Cardiac muscle cell (in vitro differentiated cells and primary cell): ENCODE measurements around the gene ACTR1A. TPM values are rescaled to one million over a fixed set of nuclear protein-coding genes. Genes with fewer than 3 reads are reported as not detected.
A peak's percentile ranks its signal among the peaks of the same experiment; 100 is the strongest.

Experiments used
- DNase-seq, 2 donors: peaks; one replicate each; pipeline versions ENCODE4 v3.0.0 to v3.0.0-alpha.2; 2010 to 2017; ENCODE audit warnings: low read depth in 1 of 2, low spot score in 1 of 2
- H3K27ac ChIP-seq: fragments of 200-600 bp; sonication (generic); 2 replicates; pipeline ENCODE4 v1.5.1; 2016
- H3K27me3 ChIP-seq: fragments of 200-600 bp; sonication (generic); 2 replicates; pipeline ENCODE4 v1.6.0; 2016; ENCODE audit warnings: control low read depth
- H3K36me3 ChIP-seq: fragments of 200-600 bp; sonication (generic); 2 replicates; pipeline ENCODE4 v1.5.1; 2016; ENCODE audit warnings: control low read depth
- H3K4me1 ChIP-seq: fragments of 200-600 bp; sonication (generic); 2 replicates; pipeline ENCODE4 v1.8.1; 2017; ENCODE audit warnings: low read depth, mild to moderate bottlenecking, mixed run types
- H3K4me3 ChIP-seq: fragments of 200-600 bp; sonication (generic); 2 replicates; pipeline ENCODE4 v1.5.1; 2016; ENCODE audit warnings: mild to moderate bottlenecking
- H3K9me3 ChIP-seq: fragments of 200-600 bp; sonication (generic); 2 replicates; pipeline ENCODE4 v1.5.1; 2017; ENCODE audit warnings: low read depth, mild to moderate bottlenecking, control low read depth
- polyA plus RNA-seq: library from polyadenylated mRNA; unstranded; fragments of >200 nt; fragmentation: Nextera tagmentation; extraction: Ambion mirVana; gene quantifications from 2 replicates; pipeline ENCODE4 v1.2.1, GENCODE V29; 2016
- total RNA-seq: library from RNA; depleted of rRNA; stranded (reverse); fragments of >200 nt; gene quantifications from 2 replicates; pipeline ENCODE4 v1.2.3, GENCODE V29; 2016
- TF ChIP-seq, protein P1 (sequence below): IDR thresholded peaks from 2 replicates; pipeline ENCODE4 v1.5.1; 2012; ENCODE audit warnings: low read depth, mild to moderate bottlenecking, low read length

The ACTR1A gene
- total and polyA plus RNA-seq, 2 experiments from 2014 or later: 135 to 165 TPM

DNA sequence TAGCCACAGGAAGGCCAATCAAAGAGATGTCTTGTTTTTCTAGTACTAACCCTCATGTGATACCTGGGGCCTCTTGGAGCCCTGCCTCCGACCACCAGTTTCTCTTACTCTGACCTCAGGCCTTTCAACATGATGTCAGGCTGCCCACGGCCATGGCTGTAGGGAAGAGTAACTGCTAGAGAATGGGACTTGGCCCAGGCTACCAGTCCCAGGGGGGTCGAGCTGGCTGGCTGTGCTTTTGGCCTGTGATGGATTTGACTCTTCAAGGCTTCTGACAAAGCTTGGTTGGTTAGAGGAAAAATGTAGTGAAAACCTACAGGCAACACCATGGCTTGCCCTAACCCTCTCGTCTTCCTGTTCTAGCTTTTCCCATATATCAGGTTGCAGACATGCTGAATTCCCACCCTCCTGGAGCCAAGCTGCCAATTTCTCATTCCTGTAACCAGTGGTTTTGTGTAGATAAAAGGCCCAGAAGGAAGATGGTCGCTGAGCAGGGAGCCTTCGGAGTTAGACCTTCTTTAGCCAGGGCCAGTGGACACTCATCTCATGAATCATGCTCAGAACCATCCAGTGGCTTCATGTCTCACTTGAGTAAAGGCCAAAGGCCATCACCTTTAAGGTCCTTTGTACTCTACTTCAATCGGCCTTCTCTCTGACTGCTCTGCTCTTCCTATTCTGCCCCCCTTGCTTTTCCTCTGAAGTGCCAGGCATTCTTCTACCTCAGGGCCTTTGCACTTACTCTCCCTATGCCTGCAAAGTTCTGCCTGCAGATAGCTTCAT lies 20.9 kb upstream of the ACTR1A start:
- peak in 1 of 2 donors; percentile 82 for DNase-seq
- no peaks in the 10 kb centered on the region for H3K9me3 ChIP-seq
- H3K27me3 ChIP-seq: no peaks in the 10 kb centered on the region
- no peaks in the 10 kb centered on the region for H3K36me3 ChIP-seq
- TF ChIP-seq, protein P1, sequence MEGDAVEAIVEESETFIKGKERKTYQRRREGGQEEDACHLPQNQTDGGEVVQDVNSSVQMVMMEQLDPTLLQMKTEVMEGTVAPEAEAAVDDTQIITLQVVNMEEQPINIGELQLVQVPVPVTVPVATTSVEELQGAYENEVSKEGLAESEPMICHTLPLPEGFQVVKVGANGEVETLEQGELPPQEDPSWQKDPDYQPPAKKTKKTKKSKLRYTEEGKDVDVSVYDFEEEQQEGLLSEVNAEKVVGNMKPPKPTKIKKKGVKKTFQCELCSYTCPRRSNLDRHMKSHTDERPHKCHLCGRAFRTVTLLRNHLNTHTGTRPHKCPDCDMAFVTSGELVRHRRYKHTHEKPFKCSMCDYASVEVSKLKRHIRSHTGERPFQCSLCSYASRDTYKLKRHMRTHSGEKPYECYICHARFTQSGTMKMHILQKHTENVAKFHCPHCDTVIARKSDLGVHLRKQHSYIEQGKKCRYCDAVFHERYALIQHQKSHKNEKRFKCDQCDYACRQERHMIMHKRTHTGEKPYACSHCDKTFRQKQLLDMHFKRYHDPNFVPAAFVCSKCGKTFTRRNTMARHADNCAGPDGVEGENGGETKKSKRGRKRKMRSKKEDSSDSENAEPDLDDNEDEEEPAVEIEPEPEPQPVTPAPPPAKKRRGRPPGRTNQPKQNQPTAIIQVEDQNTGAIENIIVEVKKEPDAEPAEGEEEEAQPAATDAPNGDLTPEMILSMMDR: no peak
- no peak overlapping the region for H3K27ac ChIP-seq
- H3K4me3 ChIP-seq: no peak overlapping the region
- no peaks in the 10 kb centered on the region for H3K4me1 ChIP-seq

DNA sequence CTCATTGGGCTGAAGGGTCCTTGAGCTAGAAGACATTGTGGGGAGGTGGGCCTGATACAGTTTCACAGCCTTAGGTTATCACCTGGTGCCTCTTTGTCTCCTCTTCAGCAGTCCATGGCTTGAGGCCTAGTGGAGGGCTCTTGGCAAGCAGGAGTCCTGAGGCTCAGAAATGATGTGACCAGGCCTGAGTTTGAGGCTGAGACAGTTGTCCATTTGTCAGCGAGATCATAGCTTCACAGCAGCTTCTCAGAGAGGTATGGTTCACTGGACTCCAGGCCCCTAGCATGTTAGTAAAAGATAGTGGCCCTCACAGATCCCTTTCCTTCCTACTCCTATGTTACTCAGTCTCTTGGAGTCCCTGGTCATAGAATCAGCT lies 20.4 kb upstream of the ACTR1A start:
- H3K9me3 ChIP-seq: no peaks in the 10 kb centered on the region
- no peaks in the 10 kb centered on the region for H3K36me3 ChIP-seq
- no peaks in the 10 kb centered on the region for H3K27me3 ChIP-seq
- no peak for DNase-seq
- no peak overlapping the region for H3K27ac ChIP-seq
- TF ChIP-seq, protein P1: no peak
- no peaks in the 10 kb centered on the region for H3K4me1 ChIP-seq
- no peak overlapping the region for H3K4me3 ChIP-seq

DNA sequence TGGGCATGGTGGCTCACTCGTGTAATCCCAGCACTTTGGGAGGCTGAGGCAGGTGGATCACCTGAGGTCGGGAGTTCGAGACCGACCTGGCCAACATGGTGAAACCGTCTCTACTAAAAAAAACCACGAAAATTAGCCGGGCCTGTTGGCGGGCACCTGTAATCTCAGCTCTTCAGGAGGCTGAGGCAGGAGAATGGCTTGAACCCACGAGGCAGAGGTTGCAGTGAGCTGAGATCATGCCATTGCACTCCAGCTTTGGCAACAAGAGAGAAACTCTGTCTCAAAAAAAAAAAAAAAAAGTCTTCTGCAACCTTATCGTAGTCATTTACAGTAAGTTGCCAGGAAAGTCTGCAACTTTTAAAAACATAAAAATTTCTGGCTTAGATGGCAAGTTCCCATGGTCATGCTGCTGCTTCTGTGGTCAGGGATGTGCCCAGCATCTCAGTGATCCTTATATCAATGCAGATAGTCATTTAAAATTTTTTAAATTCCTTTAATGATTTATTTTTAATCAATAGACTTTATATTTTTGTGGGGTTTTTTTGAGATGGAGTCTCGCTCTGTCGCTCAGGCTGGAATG lies 16.8 kb upstream of the ACTR1A start:
- no peak overlapping the region for H3K4me3 ChIP-seq
- no peak for DNase-seq
- H3K36me3 ChIP-seq: no peaks in the 10 kb centered on the region
- H3K4me1 ChIP-seq: no peaks in the 10 kb centered on the region
- TF ChIP-seq, protein P1: no peak
- H3K27me3 ChIP-seq: no peaks in the 10 kb centered on the region
- no peak overlapping the region for H3K27ac ChIP-seq
- H3K9me3 ChIP-seq: no peaks in the 10 kb centered on the region

DNA sequence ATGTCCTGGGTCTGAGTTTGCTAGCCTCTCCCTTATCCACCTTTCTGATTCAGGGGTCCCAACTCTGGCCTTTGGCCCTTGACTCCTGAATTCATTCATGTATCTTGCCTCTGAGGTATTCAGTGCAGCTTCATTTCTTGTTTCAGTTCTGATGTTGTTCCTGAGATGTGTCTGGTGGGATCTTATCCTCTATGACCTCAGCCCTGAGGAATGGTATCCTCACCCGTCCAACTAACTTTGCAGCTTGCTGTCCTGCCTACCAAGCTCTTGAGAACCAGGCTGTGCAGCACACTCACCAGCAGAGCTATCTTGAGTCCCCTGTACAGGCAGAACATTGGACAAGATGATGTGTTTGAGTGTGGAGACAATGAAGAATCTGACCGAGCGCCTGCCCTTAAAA lies 15.0 kb upstream of the ACTR1A start:
- H3K9me3 ChIP-seq: no peaks in the 10 kb centered on the region
- H3K36me3 ChIP-seq: peaks cover 2% of the 10 kb centered on the region
- peak in 1 of 2 donors; percentile 45 for DNase-seq
- H3K4me3 ChIP-seq: no peak overlapping the region
- no peaks in the 10 kb centered on the region for H3K4me1 ChIP-seq
- no peaks in the 10 kb centered on the region for H3K27me3 ChIP-seq
- no peak overlapping the region for H3K27ac ChIP-seq
- TF ChIP-seq, protein P1: no peak

DNA sequence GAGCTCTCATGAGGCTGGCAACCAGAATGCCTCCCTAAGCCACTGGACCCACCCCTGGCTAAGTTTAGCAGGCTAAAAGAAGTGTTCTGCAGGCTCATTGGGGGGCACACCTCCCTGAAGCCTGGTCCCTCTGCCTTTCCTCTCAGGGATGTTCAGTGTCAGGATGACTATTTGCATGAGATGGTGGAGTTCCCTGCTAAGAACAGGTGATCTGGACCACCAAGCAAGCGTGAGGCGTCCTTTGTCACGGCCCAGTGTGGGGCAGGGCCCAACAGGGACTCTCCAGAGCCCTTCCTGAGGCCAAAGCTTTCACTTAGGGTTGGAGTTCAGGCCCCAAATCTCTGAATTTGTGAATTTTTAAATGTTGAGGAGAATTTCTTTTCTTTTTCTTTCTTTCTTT lies 13.2 kb upstream of the ACTR1A start:
- Histone ChIP-seq H3K4me3 (no peak overlapping the region), H3K4me1 (no peaks in the 10 kb centered on the region), H3K27me3 (no peaks in the 10 kb centered on the region), H3K27ac (no peak overlapping the region), H3K9me3 (no peaks in the 10 kb centered on the region), H3K36me3 (peaks cover 10% of the 10 kb centered on the region)
- TF ChIP-seq, protein P1: no peak
- no peak for DNase-seq
